IPS-NIHi11 (cell line): ENCODE data around the gene METTL2B.
"Not testable (repeated sequence)": the region's sequence is repeated elsewhere in the genome, so short reads cannot be mapped to it uniquely, and the experiment has no call there.

Experiments
- DNase-seq: peaks from one replicate; pipeline ENCODE4 v3.0.0; 2012; ENCODE audit warnings: mixed read lengths, low spot score

METTL2B gene

GRCh38 chr7:128454808-128455542 is 21.6 kb upstream of the METTL2B start:
- no peak for DNase-seq

- DNase-seq = peak; percentile 93
Measured at GRCh38 chr7:128455543-128456254, 20.8 kb upstream of the METTL2B start, which contains the start of gene HILPDA. TSS of gene HILPDA (plus strand) at chr7:128455878. CDS start at chr7:128457269, 1,391 bp downstream.

GRCh38 chr7:128456255-128456725 is 20.3 kb upstream of the METTL2B start:
- DNase-seq = no peak

GRCh38 chr7:128457385-128457784 is 19.2 kb upstream of the METTL2B start:
- not testable (repeated sequence) for DNase-seq

DNA sequence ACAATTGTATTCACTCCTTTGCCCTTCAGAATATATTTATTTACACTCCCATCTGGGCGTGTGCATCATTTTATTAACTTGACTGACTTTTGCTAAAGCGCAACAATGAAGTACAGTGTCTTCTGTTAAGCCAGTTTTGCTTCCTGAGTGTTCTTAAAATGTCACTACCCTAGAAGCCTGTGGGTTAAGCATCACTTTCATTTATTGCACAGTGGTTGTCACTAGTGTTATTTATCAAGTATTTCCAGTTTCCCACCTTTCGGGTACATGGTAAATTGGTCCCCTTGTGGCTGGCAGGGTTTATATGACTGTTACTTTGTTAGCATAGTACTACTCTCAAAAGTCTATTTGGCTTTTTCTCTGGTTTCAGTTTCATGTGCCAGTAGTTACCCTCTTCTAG is 17.6 kb upstream of the METTL2B start:
- DNase-seq = no peak

GRCh38 chr7:128459394-128459878 is 17.1 kb upstream of the METTL2B start:
- peak; percentile 70 for DNase-seq

DNA sequence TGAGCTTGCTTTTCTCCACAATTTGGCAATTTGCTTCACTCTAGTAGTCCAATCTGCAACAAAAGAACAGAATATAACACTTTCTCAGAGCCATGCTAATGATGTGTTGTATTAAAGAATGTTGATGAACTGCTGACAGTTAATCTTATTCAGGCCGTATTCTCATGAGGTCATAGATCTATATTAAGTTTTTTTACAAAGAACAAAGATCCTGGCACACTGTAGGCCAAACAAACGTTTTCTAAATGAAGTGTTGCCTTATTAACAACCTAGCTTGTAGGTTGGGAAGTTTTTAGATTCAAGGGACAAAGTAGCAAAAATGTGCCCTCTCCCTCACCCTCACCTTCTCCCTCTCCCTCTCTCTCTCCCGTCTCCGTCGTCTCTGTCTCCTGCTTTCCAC is 14.1 kb upstream of the METTL2B start:
- no peak for DNase-seq

DNA sequence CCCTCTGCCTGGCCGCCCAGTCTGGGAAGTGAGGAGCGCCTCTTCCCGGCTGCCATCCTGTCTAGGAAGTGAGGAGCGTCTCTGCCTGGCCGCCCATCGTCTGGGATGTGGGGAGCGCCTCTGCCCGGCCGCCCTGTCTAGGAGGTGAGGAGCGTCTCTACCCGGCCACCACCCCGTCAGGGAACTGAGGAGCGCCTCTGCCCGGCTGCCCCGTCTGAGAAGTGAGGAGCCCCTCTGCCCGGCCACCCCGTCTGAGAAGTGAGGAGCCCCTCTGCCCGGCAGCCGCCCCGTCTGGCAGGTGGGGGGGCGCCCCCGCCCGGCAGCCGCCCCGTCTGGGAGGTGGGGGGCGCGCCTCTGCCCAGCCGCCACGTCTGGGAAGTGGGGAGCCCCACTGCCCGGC is 13.2 kb upstream of the METTL2B start:
- not testable (repeated sequence) for DNase-seq

- not testable (repeated sequence) for DNase-seq
Measured at GRCh38 chr7:128463933-128464332, 12.6 kb upstream of the METTL2B start.

- not testable (repeated sequence) for DNase-seq
Measured at GRCh38 chr7:128466871-128467270, 9.7 kb upstream of the METTL2B start.

DNA sequence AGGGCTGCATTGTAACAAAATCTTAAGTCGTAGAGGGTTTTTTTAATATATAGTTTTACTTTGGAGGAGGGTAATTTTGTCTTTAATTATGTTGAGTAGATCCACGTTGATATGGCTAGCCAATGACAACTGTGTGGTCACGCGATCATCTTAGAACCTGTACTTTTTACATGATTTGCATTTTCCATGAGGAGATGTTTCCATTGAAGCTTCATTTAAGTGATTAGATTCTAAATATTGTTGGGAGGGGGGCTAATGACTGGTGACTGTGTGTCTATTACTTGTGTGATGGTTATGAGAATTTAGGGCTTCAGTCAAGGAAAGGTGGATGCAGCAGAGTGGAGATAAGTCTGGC is 765 bp downstream of the METTL2B start:
- not testable (repeated sequence) for DNase-seq

- not testable (repeated sequence) for DNase-seq
Measured at GRCh38 chr7:128479082-128479481, 2.5 kb downstream of the METTL2B start.

GRCh38 chr7:128488134-128488533 is 11.6 kb downstream of the METTL2B start:
- not testable (repeated sequence) for DNase-seq

DNA sequence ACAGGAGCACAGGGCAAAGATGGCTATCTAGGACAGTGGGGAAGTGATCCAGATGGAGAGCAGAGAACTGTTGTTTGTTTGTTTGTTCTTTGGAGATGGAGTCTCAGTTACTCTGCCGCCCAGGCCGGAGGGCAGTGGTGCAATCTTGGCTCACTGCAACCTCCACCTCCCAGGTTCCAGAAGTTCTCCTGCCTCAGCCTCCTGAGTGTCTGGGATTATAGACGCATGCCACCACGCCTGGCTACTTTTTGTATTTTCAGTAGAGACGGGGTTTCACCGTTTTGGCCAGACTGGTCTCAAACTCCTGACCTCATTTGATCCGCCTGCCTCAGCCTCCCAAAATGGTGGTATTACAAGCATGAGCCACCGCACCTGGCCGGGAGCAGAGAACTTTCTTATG is 20.9 kb downstream of the METTL2B start:
- DNase-seq = no peak

GRCh38 chr7:128505416-128505815 is 28.9 kb downstream of the METTL2B start:
- DNase-seq = not testable (repeated sequence)

DNA sequence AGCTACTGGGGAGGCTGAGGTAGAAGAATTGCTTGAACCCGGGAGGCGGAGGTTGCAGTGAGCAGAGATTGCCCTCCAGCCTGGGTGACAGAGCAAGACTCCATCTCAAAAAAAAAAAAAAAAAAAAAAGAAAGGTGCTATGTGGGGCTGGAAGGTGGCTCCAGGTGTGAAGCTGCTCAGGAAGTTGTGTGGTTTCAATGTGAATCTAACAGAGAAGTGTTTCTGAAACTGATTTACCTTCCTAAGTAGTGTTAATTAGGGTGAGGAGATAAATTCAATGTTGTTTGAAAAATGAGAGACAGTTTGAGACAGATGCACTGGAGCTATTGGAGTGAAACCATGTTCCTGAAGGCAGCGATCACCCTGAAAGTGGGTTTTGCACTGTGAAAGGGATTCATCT is 30.3 kb downstream of the METTL2B start:
- not testable (repeated sequence) for DNase-seq

DNA sequence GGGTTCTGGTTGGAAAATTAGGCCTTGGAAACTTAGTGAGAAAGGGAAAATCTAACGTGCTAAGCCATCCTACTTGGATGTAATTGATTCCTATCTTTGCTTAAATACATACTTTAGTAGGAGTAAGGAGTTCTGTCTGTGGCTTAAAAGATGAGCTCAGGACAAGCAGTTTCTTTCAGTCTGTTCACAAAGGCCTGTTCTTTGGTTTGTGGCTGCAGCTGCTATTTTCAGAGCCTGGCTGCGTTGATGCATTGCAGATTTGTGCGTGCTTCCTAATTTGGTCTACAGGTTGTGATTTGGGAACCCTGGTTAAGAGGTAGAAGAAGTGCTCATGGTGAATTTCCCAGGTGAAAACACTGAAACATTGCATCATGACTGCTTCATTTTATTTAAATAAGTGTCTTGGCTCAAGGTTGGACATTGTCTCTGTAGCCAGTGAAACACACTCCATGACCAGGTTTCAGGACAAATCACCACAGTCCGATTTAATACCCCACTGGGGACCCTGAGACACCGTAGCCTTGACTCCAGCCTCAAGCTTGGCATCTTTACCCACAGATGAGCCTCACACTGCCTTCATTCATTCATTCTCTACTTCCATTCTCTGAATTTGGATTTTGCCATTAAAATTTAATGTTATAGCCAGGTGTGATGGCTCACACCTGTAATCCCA is 30.9 kb downstream of the METTL2B start:
- DNase-seq = not testable (repeated sequence)

- not testable (repeated sequence) for DNase-seq
Measured at GRCh38 chr7:128511692-128512091, 35.1 kb downstream of the METTL2B start.

- DNase-seq = peak; percentile 8
Measured at GRCh38 chr7:128515232-128515631, 38.7 kb downstream of the METTL2B start.

DNA sequence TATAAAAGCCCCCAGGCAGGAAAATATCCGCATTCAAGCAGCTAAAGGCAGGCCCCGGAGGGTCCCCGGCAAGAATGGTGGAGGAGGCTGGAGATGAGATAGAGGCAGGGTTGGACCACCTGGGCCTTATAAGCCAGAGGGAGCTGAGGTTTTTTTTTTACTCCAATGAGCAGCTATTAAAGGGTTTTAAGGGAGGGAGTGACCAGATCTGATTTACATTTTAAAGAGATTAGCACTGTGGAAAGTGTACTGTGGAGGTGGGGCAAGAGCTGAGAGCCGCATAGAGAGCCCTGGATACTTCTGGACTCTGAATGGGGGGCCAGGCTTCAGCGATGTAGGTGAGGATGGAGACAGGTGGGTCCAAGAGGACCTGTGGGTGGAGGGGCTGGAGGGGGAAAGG is 40.5 kb downstream of the METTL2B start:
- DNase-seq = not testable (repeated sequence)

GRCh38 chr7:128523226-128523931 is 46.8 kb downstream of the METTL2B start:
- DNase-seq = not testable (repeated sequence)
